ENCODE measurements around the gene CCT3.
A peak's percentile ranks its signal among the peaks of the same experiment; 100 is the strongest.
"Not testable (repeated sequence)": the region's sequence is repeated elsewhere in the genome, so short reads cannot be mapped to it uniquely, and the experiment has no call there.

The CCT3 gene

DNA sequence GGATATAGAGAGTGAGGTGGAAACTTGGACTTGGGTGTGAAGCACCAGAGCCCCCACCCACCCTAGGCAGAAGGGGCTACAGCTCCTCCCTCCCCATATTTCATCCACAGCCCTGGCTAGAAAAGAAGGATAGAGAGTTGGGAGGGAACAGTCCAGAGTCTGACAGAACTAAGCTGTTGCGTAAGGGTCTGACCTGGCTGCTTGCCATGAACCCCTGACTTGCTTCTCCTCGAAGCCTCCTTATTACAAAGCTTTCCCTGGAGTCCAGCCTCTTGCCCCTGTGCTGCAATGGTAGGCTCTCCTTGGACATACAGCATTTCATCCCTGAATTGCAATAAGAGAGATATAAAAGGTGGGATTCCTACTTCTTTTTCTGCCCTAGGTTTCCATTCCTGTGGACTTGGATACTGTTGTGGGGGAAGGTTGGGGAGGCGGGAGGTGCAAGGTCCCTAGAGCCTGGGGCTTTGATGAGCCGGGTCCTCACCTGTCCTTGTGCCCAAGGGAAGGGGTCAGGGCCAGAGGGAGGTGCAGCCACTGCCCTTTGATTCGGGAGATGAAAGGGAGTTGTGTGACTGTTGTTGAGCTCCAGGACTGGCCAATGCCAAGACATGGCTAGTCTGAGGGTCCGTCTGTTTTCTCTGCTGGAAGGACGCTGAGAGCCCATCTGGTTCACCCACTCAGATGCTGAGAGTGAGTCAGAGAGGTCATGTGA lies 33.6 kb upstream of the CCT3 start:
- Histone ChIP-seq H3K18ac (ENCODE audit: low read length) (no peak overlapping the region), H3K9ac (ENCODE audit: low read length) (no peak overlapping the region), H3K4me1 (ENCODE audit: control insufficient read depth, low read depth, low read length) (peaks cover 10% of the 10 kb centered on the region), H2BK5ac (ENCODE audit: low read length) (no peak overlapping the region), H2AK5ac (ENCODE audit: low read length) (no peak overlapping the region), H3K79me1 (ENCODE audit: low read length) (no peaks in the 10 kb centered on the region), H4K5ac (ENCODE audit: low read length) (no peak overlapping the region), H3K4ac (ENCODE audit: low read depth, low read length) (no peak overlapping the region), H3K79me2 (ENCODE audit: control insufficient read depth, insufficient read depth, low read length) (no peaks in the 10 kb centered on the region), H3K4me3 (ENCODE audit: low read length) (no peak overlapping the region), H2BK120ac (ENCODE audit: low read depth, low read length) (no peak overlapping the region), H3K56ac (ENCODE audit: low read length) (no peak overlapping the region), H3K23ac (ENCODE audit: low read length) (no peak overlapping the region), H4K8ac (ENCODE audit: low read depth, low read length) (no peak overlapping the region), H2BK15ac (replicated peaks; ENCODE audit: low read depth) (no peak overlapping the region), H3K27ac (ENCODE audit: low read depth, low read length) (no peak overlapping the region), H3K36me3 (ENCODE audit: control insufficient read depth, insufficient read depth, low read length) (no peaks in the 10 kb centered on the region), H3K4me2 (ENCODE audit: low read length) (no peak overlapping the region), H3K27me3 (ENCODE audit: insufficient read depth, low read length, poor library complexity) (no peaks in the 10 kb centered on the region)
- no peak for DNase-seq
- WGBS (ENCODE audit: extremely low coverage, insufficient coverage, low lambda C conversion rate) = no CpG with 5 or more reads among the region's 7 CpGs

DNA sequence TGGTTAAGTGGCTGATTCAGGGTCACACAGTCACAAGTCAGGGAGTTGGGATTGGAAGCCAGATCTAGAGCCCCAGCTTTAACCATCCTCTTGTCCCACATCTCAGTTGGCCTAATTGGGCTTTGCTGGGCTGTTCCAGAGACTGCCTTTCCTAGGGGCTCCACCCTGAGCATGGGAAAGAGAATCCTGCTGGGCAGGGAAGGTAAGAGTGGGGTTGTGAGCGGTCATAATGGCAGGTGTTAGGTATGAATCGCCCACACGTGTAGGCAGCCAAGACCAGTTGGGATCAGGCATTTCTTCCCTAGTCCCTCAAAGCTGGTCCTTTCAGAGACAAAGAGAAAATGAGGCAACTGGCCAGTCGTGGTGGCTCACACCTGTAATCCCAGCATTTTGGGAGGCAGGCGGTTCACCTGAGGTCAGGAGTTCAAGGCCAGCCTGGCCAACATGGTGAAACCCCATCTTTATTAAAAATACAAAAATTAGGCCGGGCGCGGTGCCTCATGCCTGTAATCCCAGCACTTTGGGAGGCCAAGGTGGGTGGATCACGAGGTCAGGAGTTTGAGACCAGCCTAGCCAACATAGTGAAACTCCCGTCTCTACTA lies 31.7 kb upstream of the CCT3 start:
- Histone ChIP-seq H3K4me2 (ENCODE audit: low read length) (peak overlapping the region; percentile 92), H3K9ac (ENCODE audit: low read length) (peak overlapping the region; percentile 84), H3K56ac (ENCODE audit: low read length) (peak overlapping the region; percentile 95), H3K18ac (ENCODE audit: low read length) (peak overlapping the region; percentile 21), H3K4me1 (ENCODE audit: control insufficient read depth, low read depth, low read length) (peaks cover 10% of the 10 kb centered on the region)
- not testable (repeated sequence) for H3K4me3 ChIP-seq (ENCODE audit: low read length); H2BK120ac ChIP-seq (ENCODE audit: low read depth, low read length); H3K27me3 ChIP-seq (ENCODE audit: insufficient read depth, low read length, poor library complexity); H3K23ac ChIP-seq (ENCODE audit: low read length); H3K4ac ChIP-seq (ENCODE audit: low read depth, low read length); H4K5ac ChIP-seq (ENCODE audit: low read length); H3K27ac ChIP-seq (ENCODE audit: low read depth, low read length); H3K36me3 ChIP-seq (ENCODE audit: control insufficient read depth, insufficient read depth, low read length); DNase-seq; H3K79me2 ChIP-seq (ENCODE audit: control insufficient read depth, insufficient read depth, low read length); H4K8ac ChIP-seq (ENCODE audit: low read depth, low read length); H2BK15ac ChIP-seq (replicated peaks; ENCODE audit: low read depth); H2AK5ac ChIP-seq (ENCODE audit: low read length); H3K79me1 ChIP-seq (ENCODE audit: low read length); H2BK5ac ChIP-seq (ENCODE audit: low read length)
- no CpG with 5 or more reads among the region's 10 CpGs for WGBS (ENCODE audit: extremely low coverage, insufficient coverage, low lambda C conversion rate)

DNA sequence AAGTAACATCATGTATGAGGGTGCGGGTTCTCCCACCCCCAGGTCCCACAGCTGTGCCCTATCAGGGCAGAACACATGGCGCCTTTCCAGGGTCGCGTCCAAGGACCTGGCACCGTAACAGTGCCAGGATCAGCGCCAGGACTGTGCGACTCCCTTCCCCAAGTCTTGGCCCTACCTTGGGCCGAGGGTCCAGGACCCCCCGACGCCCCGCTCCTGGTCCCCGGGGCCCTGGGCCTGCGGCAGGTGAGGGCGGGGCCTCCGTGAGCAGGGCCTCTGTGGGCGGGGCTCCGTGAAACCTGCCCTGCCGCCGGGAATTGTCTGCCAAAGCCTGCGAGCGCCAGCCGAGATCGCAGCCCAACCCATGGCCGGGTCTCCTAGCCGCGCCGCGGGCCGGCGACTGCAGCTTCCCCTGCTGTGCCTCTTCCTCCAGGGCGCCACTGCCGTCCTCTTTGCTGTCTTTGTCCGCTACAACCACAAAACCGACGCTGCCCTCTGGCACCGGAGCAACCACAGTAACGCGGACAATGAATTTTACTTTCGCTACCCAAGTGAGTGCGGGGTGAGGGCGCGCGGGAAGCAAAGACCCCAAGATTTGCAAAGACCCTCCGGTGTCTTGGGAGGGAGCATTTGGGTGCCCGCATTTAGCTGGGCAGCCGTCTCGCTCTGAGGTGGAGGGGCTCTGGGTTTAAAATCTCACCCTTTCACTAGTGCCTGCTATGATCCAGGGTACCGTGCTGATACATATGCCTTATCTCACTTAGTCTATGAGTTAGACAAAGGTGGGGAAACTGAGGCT lies 31.0 kb upstream of the CCT3 start, which contains the start of gene RHBG:
RHBG (plus strand) TSS at position 323 of the 796 bp plus-strand sequence; CDS start at position 362, 39 bp downstream.
- Histone ChIP-seq H2BK120ac (ENCODE audit: low read depth, low read length) (no peak within 1 kb of the TSS), H3K4me1 (ENCODE audit: control insufficient read depth, low read depth, low read length) (peaks cover 10% of the 10 kb centered on the region), H2AK5ac (ENCODE audit: low read length) (no peak within 1 kb of the TSS), H4K5ac (ENCODE audit: low read length) (no peak within 1 kb of the TSS), H3K27me3 (ENCODE audit: insufficient read depth, low read length, poor library complexity) (no peaks in the 10 kb centered on the region), H3K4ac (ENCODE audit: low read depth, low read length) (no peak within 1 kb of the TSS), H3K79me2 (ENCODE audit: control insufficient read depth, insufficient read depth, low read length) (no peaks in the 10 kb centered on the region), H2BK15ac (replicated peaks; ENCODE audit: low read depth) (no peak within 1 kb of the TSS), H3K27ac (ENCODE audit: low read depth, low read length) (no peak within 1 kb of the TSS), H3K36me3 (ENCODE audit: control insufficient read depth, insufficient read depth, low read length) (no peaks in the 10 kb centered on the region), H3K4me2 (ENCODE audit: low read length) (peak within 1 kb of the TSS; percentile 92), H4K8ac (ENCODE audit: low read depth, low read length) (no peak within 1 kb of the TSS), H2BK5ac (ENCODE audit: low read length) (peak within 1 kb of the TSS; percentile 70), H3K18ac (ENCODE audit: low read length) (peak within 1 kb of the TSS; percentile 21), H3K23ac (ENCODE audit: low read length) (peak within 1 kb of the TSS; percentile 81), H3K4me3 (ENCODE audit: low read length) (peak within 1 kb of the TSS; percentile 55), H3K56ac (ENCODE audit: low read length) (peak within 1 kb of the TSS; percentile 95), H3K9ac (ENCODE audit: low read length) (peak within 1 kb of the TSS; percentile 84), H3K79me1 (ENCODE audit: low read length) (no peaks in the 10 kb centered on the region)
- DNase-seq = peak; percentile 81
- WGBS (ENCODE audit: extremely low coverage, insufficient coverage, low lambda C conversion rate) = no CpG with 5 or more reads among the region's 48 CpGs

DNA sequence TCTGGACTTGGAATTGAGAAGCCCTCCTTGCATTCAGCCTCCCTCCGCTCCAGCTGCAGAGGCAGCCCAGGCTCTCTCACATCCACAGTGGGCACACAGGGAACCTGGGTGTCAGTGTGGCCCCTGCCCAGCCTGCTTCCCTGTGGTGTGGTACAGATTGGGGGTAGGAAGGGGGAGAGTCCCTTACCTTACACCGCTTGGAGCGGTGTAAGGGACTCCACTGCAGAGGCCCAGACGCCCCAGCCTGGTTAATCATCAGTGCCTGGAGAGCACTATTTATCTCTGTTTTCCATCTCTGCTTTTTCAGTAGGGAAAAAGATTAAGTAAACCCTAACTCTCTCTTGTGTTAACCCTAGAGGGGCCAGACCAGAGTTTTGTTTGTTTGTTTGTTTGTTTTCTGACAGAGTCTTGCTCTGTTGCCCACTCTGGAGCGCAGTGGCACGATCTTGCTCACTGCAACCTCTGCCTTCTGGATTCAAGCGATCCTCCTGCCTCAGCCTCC lies 30.1 kb upstream of the CCT3 start:
- DNase-seq = no peak
- peaks cover 10% of the 10 kb centered on the region for H3K4me1 ChIP-seq (ENCODE audit: control insufficient read depth, low read depth, low read length)
- no peak overlapping the region for H3K4ac ChIP-seq (ENCODE audit: low read depth, low read length)
- H3K79me1 ChIP-seq (ENCODE audit: low read length) = no peaks in the 10 kb centered on the region
- peak overlapping the region; percentile 8 for H3K9ac ChIP-seq (ENCODE audit: low read length)
- no peak overlapping the region for H3K27ac ChIP-seq (ENCODE audit: low read depth, low read length)
- no CpG with 5 or more reads among the region's 7 CpGs for WGBS (ENCODE audit: extremely low coverage, insufficient coverage, low lambda C conversion rate)
- no peaks in the 10 kb centered on the region for H3K36me3 ChIP-seq (ENCODE audit: control insufficient read depth, insufficient read depth, low read length)
- peak overlapping the region; percentile 36 for H2BK5ac ChIP-seq (ENCODE audit: low read length)
- no peak overlapping the region for H4K5ac ChIP-seq (ENCODE audit: low read length)
- no peak overlapping the region for H2AK5ac ChIP-seq (ENCODE audit: low read length)
- no peak overlapping the region for H3K23ac ChIP-seq (ENCODE audit: low read length)
- no peak overlapping the region for H3K4me3 ChIP-seq (ENCODE audit: low read length)
- H3K79me2 ChIP-seq (ENCODE audit: control insufficient read depth, insufficient read depth, low read length) = no peaks in the 10 kb centered on the region
- no peaks in the 10 kb centered on the region for H3K27me3 ChIP-seq (ENCODE audit: insufficient read depth, low read length, poor library complexity)
- no peak overlapping the region for H2BK120ac ChIP-seq (ENCODE audit: low read depth, low read length)
- H2BK15ac ChIP-seq (replicated peaks; ENCODE audit: low read depth) = no peak overlapping the region
- H3K18ac ChIP-seq (ENCODE audit: low read length) = no peak overlapping the region
- H3K4me2 ChIP-seq (ENCODE audit: low read length) = peak overlapping the region; percentile 10
- H3K56ac ChIP-seq (ENCODE audit: low read length) = peak overlapping the region; percentile 73
- no peak overlapping the region for H4K8ac ChIP-seq (ENCODE audit: low read depth, low read length)

DNA sequence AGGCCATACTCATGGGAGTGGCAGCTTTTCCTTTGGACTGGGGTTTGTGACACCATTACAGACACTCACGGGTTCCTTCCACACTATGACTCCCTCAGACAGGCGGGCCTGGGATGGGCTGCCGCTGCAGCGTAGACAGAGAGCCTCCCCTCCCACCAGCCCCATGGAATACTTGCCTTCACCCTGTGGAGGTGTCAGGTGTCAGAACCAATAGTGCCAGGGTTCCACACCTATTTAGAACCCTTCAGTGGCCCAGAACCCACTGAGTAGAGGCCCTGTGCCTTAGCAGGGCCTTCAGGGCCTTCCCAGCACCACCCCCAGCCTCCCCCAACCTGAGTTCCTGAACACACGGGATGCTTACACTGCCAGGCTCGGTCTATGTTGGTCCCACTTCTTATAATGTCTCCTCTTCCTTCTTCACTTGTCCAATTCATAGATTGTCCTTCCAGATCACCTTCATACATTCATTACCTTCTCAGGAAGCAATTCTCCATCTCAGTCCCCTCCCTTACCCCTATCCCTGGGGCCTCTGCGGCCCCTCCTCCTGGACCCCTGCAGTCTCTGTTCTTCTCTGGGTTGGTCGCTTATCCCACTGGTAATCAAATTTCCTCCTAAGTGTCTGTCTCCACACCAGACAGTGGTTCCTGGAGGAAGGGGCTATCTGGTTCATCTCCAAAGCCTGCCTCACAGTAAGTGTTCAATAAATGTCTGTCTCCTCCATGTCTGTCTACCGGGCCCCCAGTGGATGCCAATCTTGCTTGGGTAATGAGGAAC lies 29.5 kb upstream of the CCT3 start:
- Histone ChIP-seq H3K4ac (ENCODE audit: low read depth, low read length) (no peak overlapping the region), H4K5ac (ENCODE audit: low read length) (no peak overlapping the region), H3K4me2 (ENCODE audit: low read length) (no peak overlapping the region), H3K23ac (ENCODE audit: low read length) (no peak overlapping the region), H3K56ac (ENCODE audit: low read length) (peak overlapping the region; percentile 73), H3K79me1 (ENCODE audit: low read length) (no peaks in the 10 kb centered on the region), H3K4me3 (ENCODE audit: low read length) (no peak overlapping the region), H2BK120ac (ENCODE audit: low read depth, low read length) (no peak overlapping the region), H3K79me2 (ENCODE audit: control insufficient read depth, insufficient read depth, low read length) (no peaks in the 10 kb centered on the region), H3K27ac (ENCODE audit: low read depth, low read length) (no peak overlapping the region), H2BK15ac (replicated peaks; ENCODE audit: low read depth) (no peak overlapping the region), H4K8ac (ENCODE audit: low read depth, low read length) (no peak overlapping the region), H3K4me1 (ENCODE audit: control insufficient read depth, low read depth, low read length) (peaks cover 10% of the 10 kb centered on the region), H3K36me3 (ENCODE audit: control insufficient read depth, insufficient read depth, low read length) (no peaks in the 10 kb centered on the region), H3K27me3 (ENCODE audit: insufficient read depth, low read length, poor library complexity) (no peaks in the 10 kb centered on the region), H3K18ac (ENCODE audit: low read length) (no peak overlapping the region), H2AK5ac (ENCODE audit: low read length) (no peak overlapping the region), H2BK5ac (ENCODE audit: low read length) (peak overlapping the region; percentile 36), H3K9ac (ENCODE audit: low read length) (no peak overlapping the region)
- no CpG with 5 or more reads among the region's 9 CpGs for WGBS (ENCODE audit: extremely low coverage, insufficient coverage, low lambda C conversion rate)
- no peak for DNase-seq
